HG03575 (cell line): ENCODE data around the gene TGFBR1.
"Not testable (repeated sequence)": the region's sequence is repeated elsewhere in the genome, so short reads cannot be mapped to it uniquely, and the experiment has no call there.

Source experiments
- ATAC-seq: cut with Tn5 transposase; IDR thresholded peaks from one replicate; pipeline ENCODE4 v1.9.1; 2021; ENCODE audit not compliant: unreplicated experiment, insufficient number of reproducible peaks, low FRiP score; ENCODE audit errors: extremely low read depth

The TGFBR1 gene

GRCh38 chr9:99074902-99075245, 30.0 kb upstream of the TGFBR1 start:
- ATAC-seq = no peak

DNA sequence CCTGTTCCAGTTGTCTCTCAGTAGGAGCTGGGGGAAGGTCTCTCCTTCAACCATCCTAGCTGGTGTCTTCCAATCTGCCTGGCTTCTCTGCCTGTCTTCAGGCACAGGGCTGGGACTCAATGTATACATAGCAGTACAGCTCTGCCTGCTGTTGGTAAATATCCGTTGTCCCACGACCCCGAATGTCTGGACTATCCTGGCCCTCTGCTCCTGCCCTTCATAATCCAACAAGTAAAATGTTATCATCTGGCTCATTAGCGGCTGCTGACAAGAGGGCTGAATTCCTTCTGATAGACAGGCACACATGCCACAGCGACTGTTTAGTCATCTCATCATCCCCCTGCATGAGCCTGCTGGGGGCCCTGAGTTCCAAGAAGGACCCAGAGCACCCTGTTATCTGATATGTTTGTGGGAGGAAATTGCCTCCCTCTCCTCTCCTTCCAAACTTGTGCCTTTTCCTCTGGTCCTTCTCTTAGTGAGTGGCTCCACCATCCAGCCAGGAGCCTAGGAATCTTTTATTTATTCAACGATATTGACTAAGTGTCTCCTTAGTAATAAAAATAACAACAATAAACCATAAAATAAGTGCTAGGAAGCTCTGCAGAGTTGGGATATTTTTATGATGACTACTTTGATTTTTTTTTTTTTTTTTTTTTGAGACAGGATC, 29.5 kb upstream of the TGFBR1 start:
- no peak for ATAC-seq

DNA sequence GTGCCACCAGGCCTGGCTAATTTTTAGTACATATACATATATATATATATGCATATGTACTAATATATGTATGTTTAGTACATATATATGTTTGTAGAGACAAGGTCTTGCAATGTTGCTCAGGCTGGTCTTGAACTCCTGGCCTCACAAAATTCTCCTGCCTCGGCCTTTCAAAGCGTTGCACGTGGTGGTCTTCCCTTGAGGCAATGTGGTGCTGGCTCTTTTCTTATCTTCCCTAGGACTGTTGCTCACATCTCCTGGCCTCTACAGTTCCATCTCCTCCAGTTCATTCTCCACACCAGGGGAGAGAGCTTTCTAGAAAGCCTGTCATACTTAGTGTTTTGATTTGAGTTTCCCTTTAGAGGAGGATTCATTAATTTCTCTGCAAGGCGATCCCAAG, 28.9 kb upstream of the TGFBR1 start:
- ATAC-seq = no peak

DNA sequence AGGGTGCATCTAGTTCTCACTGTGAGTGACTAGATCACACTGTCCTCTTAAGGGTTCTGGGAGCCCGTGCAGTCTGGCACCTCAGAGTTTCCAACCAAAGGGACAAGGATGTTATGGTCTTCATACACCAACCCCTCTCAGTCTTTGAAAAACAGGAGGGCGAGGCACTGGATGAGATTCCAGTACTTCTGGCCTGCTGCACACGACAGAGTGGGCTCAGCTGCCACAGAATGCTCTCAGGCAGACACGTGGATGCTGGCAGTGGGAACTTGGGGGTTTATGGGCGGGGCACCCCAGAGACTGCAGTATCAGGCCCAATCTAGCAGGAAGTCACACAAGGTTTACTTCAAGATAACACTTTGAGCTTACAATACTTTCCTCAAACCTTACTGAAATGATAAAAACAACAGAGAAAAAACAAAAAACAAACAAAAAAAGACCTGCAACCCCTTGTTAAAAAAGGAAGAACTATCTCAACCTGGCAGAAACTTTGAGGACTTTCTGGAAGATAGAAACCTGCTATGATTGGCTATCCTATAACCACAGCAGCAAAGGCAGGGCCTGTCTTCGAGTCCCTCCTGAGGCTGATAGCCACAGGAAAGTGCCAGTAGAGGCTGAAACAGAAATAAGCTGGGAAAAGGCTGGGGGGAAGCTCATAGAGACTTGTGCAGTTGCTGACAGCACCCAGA, 28.3 kb upstream of the TGFBR1 start:
- ATAC-seq = no peak

DNA sequence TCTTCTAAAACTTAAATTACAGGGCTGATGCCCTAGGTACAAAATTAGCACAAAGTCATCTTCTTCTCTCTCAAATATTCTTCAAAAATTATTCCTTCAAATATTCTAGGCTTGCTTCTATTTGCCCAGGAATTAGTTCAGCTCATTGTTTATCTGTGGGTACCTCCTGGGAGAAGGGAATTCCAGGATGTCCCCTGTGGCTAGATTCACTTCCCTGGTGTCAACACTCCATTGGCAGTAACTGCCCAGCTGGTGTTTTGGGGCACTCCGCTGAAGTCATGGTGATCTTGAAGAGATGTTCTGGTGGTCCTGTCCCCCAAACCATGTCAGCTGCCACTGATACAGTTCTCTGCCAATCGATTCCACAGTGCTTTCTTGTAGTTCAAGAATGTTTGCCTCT, 26.2 kb upstream of the TGFBR1 start:
- ATAC-seq = no peak

- no peak for ATAC-seq
Measured at GRCh38 chr9:99079542-99079941, 25.4 kb upstream of the TGFBR1 start.

- no peak for ATAC-seq
Measured at GRCh38 chr9:99083051-99083450, 21.9 kb upstream of the TGFBR1 start.

- ATAC-seq = no peak
Measured at GRCh38 chr9:99085949-99086948, 18.7 kb upstream of the TGFBR1 start.

GRCh38 chr9:99087462-99087861, 17.5 kb upstream of the TGFBR1 start:
- no peak for ATAC-seq

- no peak for ATAC-seq
Measured at GRCh38 chr9:99090336-99091130, 14.4 kb upstream of the TGFBR1 start.

DNA sequence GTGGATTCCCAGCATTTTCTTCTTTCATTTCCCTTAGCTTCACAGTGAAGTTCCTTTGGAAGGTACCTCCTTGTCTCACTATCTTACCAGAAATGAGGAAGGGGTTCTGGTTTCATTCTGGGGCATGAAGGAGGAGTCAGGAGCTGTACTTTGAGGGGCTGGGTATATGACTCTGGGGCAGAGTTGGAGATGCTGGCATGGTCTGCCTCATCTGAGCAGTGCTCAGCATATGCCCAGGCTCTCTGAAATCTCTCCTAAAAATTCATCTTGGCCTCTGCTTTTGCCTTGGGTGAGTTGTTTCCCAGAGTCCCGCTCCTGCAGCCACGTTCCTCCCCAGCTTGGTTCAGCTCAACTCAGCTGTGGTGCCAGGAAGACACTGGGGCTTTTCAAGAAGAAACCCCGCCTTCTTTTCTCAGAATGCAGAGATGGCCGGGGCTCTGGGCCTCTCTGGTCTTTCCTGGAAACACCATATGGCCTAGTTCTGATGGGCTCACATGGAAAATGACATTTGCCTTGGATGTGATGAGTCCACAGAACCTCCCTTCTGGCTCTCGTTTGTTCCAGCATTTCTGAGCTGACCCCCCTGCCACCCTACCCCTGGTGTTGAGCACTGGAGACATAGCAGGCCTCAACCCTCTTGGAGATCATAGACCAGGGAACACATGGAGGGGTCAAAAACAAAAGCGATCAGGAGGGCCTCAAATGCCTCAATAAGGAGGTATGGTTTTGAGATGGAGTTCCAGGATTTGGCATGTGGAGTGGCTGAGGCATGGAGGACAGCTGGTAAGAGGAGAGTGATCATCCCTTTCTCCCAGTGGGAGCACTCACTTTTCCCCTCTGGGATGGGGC, 12.0 kb upstream of the TGFBR1 start:
- ATAC-seq = no peak

- ATAC-seq = no peak
Measured at GRCh38 chr9:99093492-99093791, 11.5 kb upstream of the TGFBR1 start.

DNA sequence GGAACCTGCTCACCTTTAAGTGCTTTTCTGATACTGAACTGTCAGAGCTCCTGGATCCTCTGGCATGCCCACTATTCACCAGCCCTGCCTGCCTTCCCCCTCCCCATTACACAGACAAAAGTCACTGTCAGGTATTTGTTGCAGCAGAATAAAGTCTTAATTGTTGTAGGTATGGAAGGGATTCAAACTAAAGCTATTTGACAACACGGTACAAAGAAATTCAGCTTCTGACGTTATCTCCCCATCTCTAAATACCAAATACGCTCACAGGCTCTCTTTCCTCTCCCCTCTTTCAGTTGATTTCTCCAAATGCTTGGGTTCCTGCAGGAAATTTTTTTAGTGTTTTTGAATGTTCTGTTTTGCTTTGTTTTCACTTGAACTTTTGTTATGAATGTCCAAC, 9.3 kb upstream of the TGFBR1 start:
- no peak for ATAC-seq

GRCh38 chr9:99096409-99096808, 8.5 kb upstream of the TGFBR1 start:
- ATAC-seq = no peak

GRCh38 chr9:99099806-99100585, 4.9 kb upstream of the TGFBR1 start:
- ATAC-seq = not testable (repeated sequence)

DNA sequence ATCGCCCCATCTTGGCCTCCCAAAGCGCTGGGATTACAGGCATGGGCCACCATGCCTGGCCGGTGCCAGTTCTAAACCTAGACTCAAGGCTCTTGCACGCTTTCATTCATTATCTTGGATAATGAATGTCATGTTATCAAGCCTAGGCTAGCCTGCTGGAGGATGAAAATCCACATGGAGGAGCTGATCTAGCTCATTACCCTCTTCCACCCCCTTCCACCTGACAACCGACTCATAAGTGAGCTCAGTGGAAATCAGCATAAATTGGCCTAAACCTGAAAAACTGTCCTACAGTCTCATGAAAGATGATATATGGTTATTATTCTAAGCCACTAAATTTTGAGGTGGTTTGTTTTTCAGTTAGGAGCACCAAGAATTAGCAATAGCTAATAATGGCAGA, 3.6 kb upstream of the TGFBR1 start:
- ATAC-seq = no peak

GRCh38 chr9:99101812-99102211, 3.1 kb upstream of the TGFBR1 start:
- no peak for ATAC-seq
